CD4-positive, alpha-beta T cell treated with Interleukin-6 at 100 ng/mL for 8 hours (primary cell): ENCODE measurements around the gene EML6.
"Not testable (repeated sequence)": the region's sequence is repeated elsewhere in the genome, so short reads cannot be mapped to it uniquely, and the experiment has no call there.

Experiments used
- DNase-seq: peaks from one replicate; pipeline ENCODE4 v3.0.0-alpha.2; 2020; ENCODE audit warnings: mixed read lengths, low spot score

Gene EML6

GRCh38 chr2:54965425-54965824 is 242.0 kb downstream of the EML6 start:
- DNase-seq = no peak

GRCh38 chr2:54966165-54966832 is 242.8 kb downstream of the EML6 start:
- DNase-seq = no peak

- no peak for DNase-seq
Observed at GRCh38 chr2:54966837-54967236, 243.4 kb downstream of the EML6 start.

- DNase-seq = no peak
Observed at GRCh38 chr2:54967269-54967668, 243.8 kb downstream of the EML6 start.

- no peak for DNase-seq
Observed at GRCh38 chr2:54967759-54968365, 244.4 kb downstream of the EML6 start.

- no peak for DNase-seq
Observed at GRCh38 chr2:54968561-54969218, 245.2 kb downstream of the EML6 start.

GRCh38 chr2:54969295-54969939 is 246.0 kb downstream of the EML6 start:
- DNase-seq = no peak

- no peak for DNase-seq
Observed at GRCh38 chr2:54969940-54970338, 246.5 kb downstream of the EML6 start.

- DNase-seq = no peak
Observed at GRCh38 chr2:54975175-54975574, 251.7 kb downstream of the EML6 start.

GRCh38 chr2:54975598-54976492 is 252.4 kb downstream of the EML6 start:
- no peak for DNase-seq

- DNase-seq = no peak
Observed at GRCh38 chr2:54977149-54977548, 253.7 kb downstream of the EML6 start.

- no peak for DNase-seq
Observed at GRCh38 chr2:54979321-54980044, 256.0 kb downstream of the EML6 start.

GRCh38 chr2:54981385-54981784 is 257.9 kb downstream of the EML6 start:
- no peak for DNase-seq

- no peak for DNase-seq
Observed at GRCh38 chr2:54983345-54984220, 260.1 kb downstream of the EML6 start.

- DNase-seq = no peak
Observed at GRCh38 chr2:54984476-54984875, 261.0 kb downstream of the EML6 start.

GRCh38 chr2:54986264-54986663 is 262.8 kb downstream of the EML6 start:
- no peak for DNase-seq

- DNase-seq = no peak
Observed at GRCh38 chr2:54988612-54989011, 265.1 kb downstream of the EML6 start.

- not testable (repeated sequence) for DNase-seq
Observed at GRCh38 chr2:54990694-54991093, 267.2 kb downstream of the EML6 start.

GRCh38 chr2:54995553-54995952 is 272.1 kb downstream of the EML6 start:
- no peak for DNase-seq

GRCh38 chr2:54997826-54998225 is 274.4 kb downstream of the EML6 start:
- no peak for DNase-seq
